HG03460 (cell line): ENCODE measurements around the gene RGMA.

Experiments
- ATAC-seq: cut with Tn5 transposase; IDR thresholded peaks from one replicate; pipeline ENCODE4 v1.9.1; 2021; ENCODE audit not compliant: unreplicated experiment

The RGMA gene

GRCh38 chr15:93020976-93021772 lies 67.8 kb downstream of the RGMA start:
- ATAC-seq: peak; percentile 71

- no peak for ATAC-seq
Measured at GRCh38 chr15:93019971-93020370, 69.0 kb downstream of the RGMA start.

GRCh38 chr15:93019090-93019489 lies 69.9 kb downstream of the RGMA start:
- ATAC-seq: no peak

- ATAC-seq: no peak
Measured at GRCh38 chr15:93018574-93018973, 70.4 kb downstream of the RGMA start.

GRCh38 chr15:93017526-93017925 lies 71.5 kb downstream of the RGMA start:
- ATAC-seq: no peak

- no peak for ATAC-seq
Measured at GRCh38 chr15:93012786-93013185, 76.2 kb downstream of the RGMA start.

- no peak for ATAC-seq
Measured at GRCh38 chr15:93007994-93008393, 81.0 kb downstream of the RGMA start.

GRCh38 chr15:93005133-93005532 lies 83.9 kb downstream of the RGMA start:
- ATAC-seq: no peak

- ATAC-seq: no peak
Measured at GRCh38 chr15:93001881-93002280, 87.1 kb downstream of the RGMA start.

- ATAC-seq: no peak
Measured at GRCh38 chr15:93001156-93001555, 87.9 kb downstream of the RGMA start.

- ATAC-seq: no peak
Measured at GRCh38 chr15:92997821-92998220, 91.2 kb downstream of the RGMA start.

- no peak for ATAC-seq
Measured at GRCh38 chr15:92992720-92993119, 96.3 kb downstream of the RGMA start.

- no peak for ATAC-seq
Measured at GRCh38 chr15:92990031-92990430, 99.0 kb downstream of the RGMA start.

- peak; percentile 81 for ATAC-seq
Measured at GRCh38 chr15:92989470-92989869, 99.5 kb downstream of the RGMA start.
